Measurements from ENCODE around the gene OOSP3. TPM values are rescaled to one million over a fixed set of nuclear protein-coding genes. Genes with fewer than 3 reads are reported as not detected.
A peak's percentile ranks its signal among the peaks of the same experiment; 100 is the strongest.

OOSP3 gene
- polyA plus RNA-seq, 3 donors, result not detected

GRCh38 chr11:59918480-59918879 lies 39.9 kb downstream of the OOSP3 start:
- WGBS (ENCODE audit: insufficient coverage), result no CpG with 5 or more reads among the region's 2 CpGs
- no peak overlapping the region for H3K4me2 ChIP-seq (replicated peaks; ENCODE audit: extremely low read depth, low read length, poor library complexity, severe bottlenecking)
- no peaks in the 10 kb centered on the region for H4K20me1 ChIP-seq (ENCODE audit: insufficient read depth, low read length)
- Mint-ChIP-seq H3K4me3 (no peak overlapping the region), H3K9me3 (peaks cover 30 to 48% (median 38%) of the 10 kb centered on the region in 7 donors), H3K4me1 (peaks cover 1% of the 10 kb centered on the region), H3K27me3 (ENCODE audit: low read depth in 3 of 3) (no peaks in the 10 kb centered on the region), H3K27ac (no peak overlapping the region), H3K36me3 (peaks cover 0 to 4% of the 10 kb centered on the region in 2 donors)
- H3K27me3 ChIP-seq (ENCODE audit: control insufficient read depth in 2 of 2, insufficient read depth in 2 of 2, low read length in 2 of 2), result no peaks in the 10 kb centered on the region
- no peak overlapping the region for H2AFZ ChIP-seq (ENCODE audit: insufficient read depth, low read depth, low read length, poor library complexity, severe bottlenecking)
- H3K27ac ChIP-seq (ENCODE audit: low read depth in 1 of 2, low read length in 2 of 2), result no peak overlapping the region
- no peak for TF ChIP-seq CTCF (IDR thresholded peaks at IDR 0.05)
- no peak overlapping the region for H3K9ac ChIP-seq (ENCODE audit: insufficient read depth, low read length, poor library complexity, severe bottlenecking)
- H3K9me3 ChIP-seq (replicated peaks in 1 of 2; ENCODE audit: control insufficient read depth in 1 of 2, insufficient read depth in 1 of 2, low read length in 2 of 2), result peaks cover 27 to 29% of the 10 kb centered on the region in 2 donors
- no peaks in the 10 kb centered on the region for H3K4me1 ChIP-seq (ENCODE audit: control insufficient read depth in 1 of 2, insufficient read depth in 2 of 2, low read length in 2 of 2)
- intact Hi-C loops (cut with micrococcal nuclease), result loop anchor here (5.0 to 10.0 kb wide), 2 partner anchors 94 to 96 kb away; no protein-coding TSS in a partner anchor
- no peaks in the 10 kb centered on the region for H3K79me2 ChIP-seq (ENCODE audit: insufficient read depth, low read length)
- DNase-seq, result no peak
- H3K4me3 ChIP-seq (replicated peaks in 1 of 3; ENCODE audit: low read depth in 2 of 3, low read length in 3 of 3), result no peak overlapping the region
- no peaks in the 10 kb centered on the region for H3K36me3 ChIP-seq (replicated peaks in 1 of 2; ENCODE audit: control insufficient read depth in 1 of 2, insufficient read depth in 2 of 2, low read length in 2 of 2)

GRCh38 chr11:59918987-59919589 lies 40.5 kb downstream of the OOSP3 start:
- Histone ChIP-seq H3K4me3 (replicated peaks in 1 of 3; ENCODE audit: low read depth in 2 of 3, low read length in 3 of 3) (no peak overlapping the region), H3K27ac (ENCODE audit: low read depth in 1 of 2, low read length in 2 of 2) (no peak overlapping the region), H3K9me3 (replicated peaks in 1 of 2; ENCODE audit: control insufficient read depth in 1 of 2, insufficient read depth in 1 of 2, low read length in 2 of 2) (peaks cover 33 to 35% of the 10 kb centered on the region in 2 donors), H3K36me3 (replicated peaks in 1 of 2; ENCODE audit: control insufficient read depth in 1 of 2, insufficient read depth in 2 of 2, low read length in 2 of 2) (no peaks in the 10 kb centered on the region), H3K9ac (ENCODE audit: insufficient read depth, low read length, poor library complexity, severe bottlenecking) (no peak overlapping the region), H4K20me1 (ENCODE audit: insufficient read depth, low read length) (no peaks in the 10 kb centered on the region), H3K4me2 (replicated peaks; ENCODE audit: extremely low read depth, low read length, poor library complexity, severe bottlenecking) (no peak overlapping the region), H3K4me1 (ENCODE audit: control insufficient read depth in 1 of 2, insufficient read depth in 2 of 2, low read length in 2 of 2) (no peaks in the 10 kb centered on the region), H3K27me3 (ENCODE audit: control insufficient read depth in 2 of 2, insufficient read depth in 2 of 2, low read length in 2 of 2) (no peaks in the 10 kb centered on the region), H2AFZ (ENCODE audit: insufficient read depth, low read depth, low read length, poor library complexity, severe bottlenecking) (no peak overlapping the region), H3K79me2 (ENCODE audit: insufficient read depth, low read length) (no peaks in the 10 kb centered on the region)
- Mint-ChIP-seq H3K36me3 (peaks cover 0 to 4% of the 10 kb centered on the region in 2 donors), H3K4me1 (peaks cover 1% of the 10 kb centered on the region), H3K27me3 (ENCODE audit: low read depth in 3 of 3) (no peaks in the 10 kb centered on the region), H3K9me3 (peaks cover 36 to 51% (median 43%) of the 10 kb centered on the region in 7 donors), H3K4me3 (no peak overlapping the region), H3K27ac (no peak overlapping the region)
- intact Hi-C loops (cut with micrococcal nuclease), result loop anchor here (5.0 to 10.0 kb wide), 2 partner anchors 94 to 97 kb away; no protein-coding TSS in a partner anchor
- peak; percentile 56 for TF ChIP-seq CTCF (IDR thresholded peaks at IDR 0.05)
- peak; percentile 13 to 28 (median 17) for DNase-seq
- no CpG with 5 or more reads among the region's 3 CpGs for WGBS (ENCODE audit: insufficient coverage)

Data from CD14-positive monocyte (primary cell).